ENCODE data around the gene TBC1D7.
"Not testable (repeated sequence)": the region's sequence is repeated elsewhere in the genome, so short reads cannot be mapped to it uniquely, and the experiment has no call there.

The TBC1D7 gene

DNA sequence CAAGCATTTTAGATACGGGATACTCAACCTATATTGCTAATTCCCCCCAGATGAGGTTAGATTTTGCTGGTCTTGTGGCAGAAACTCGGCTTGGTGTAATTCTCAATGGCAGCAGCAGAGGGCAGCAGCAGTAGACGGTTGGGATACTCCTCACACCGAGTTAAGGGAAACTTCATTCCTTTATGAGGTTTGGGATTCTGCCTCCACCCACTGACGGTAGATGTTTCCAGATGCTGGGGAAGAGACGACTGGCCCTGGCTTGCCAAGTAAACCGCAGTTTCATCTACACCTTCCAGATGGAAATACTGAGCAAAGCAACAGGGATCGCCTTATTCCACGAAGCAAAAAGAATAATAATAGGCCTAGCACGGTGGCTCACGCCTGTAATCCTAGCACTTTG is 8.2 kb upstream of the TBC1D7 start:
- peaks cover 2 to 8% (median 4%) of the 10 kb centered on the region in 11 experiments; a peak in 18 of 22 replicates for H3K9me3 ChIP-seq (replicated peaks in 1 of 11)
- H3K4me3 ChIP-seq = no peak overlapping the region
- no peaks in the 10 kb centered on the region for H3K36me3 ChIP-seq
- no peak overlapping the region for H3K9ac ChIP-seq
- H3K27me3 ChIP-seq = no peaks in the 10 kb centered on the region
- peak overlapping the region in 1 of 11 experiments; percentile 52; a peak in 1 of 22 replicates for H3K27ac ChIP-seq
- H3K4me1 ChIP-seq = peaks cover 12 to 36% (median 28%) of the 10 kb centered on the region in 10 experiments
- no peaks in the 10 kb centered on the region for H4K20me1 ChIP-seq
- TF ChIP-seq Cebpa-rat (IDR thresholded peaks at IDR 0.05) = no peak
- peak overlapping the region in 6 of 11 experiments; percentile 24 to 80 (median 63); a peak in 8 of 22 replicates for H3K4me2 ChIP-seq

GRCh38 chr6:13334953-13335352 is 6.6 kb upstream of the TBC1D7 start:
- Histone ChIP-seq H3K9me3 (replicated peaks in 1 of 11) (no peaks in the 10 kb centered on the region), H3K4me1 (peaks cover 12 to 30% (median 25%) of the 10 kb centered on the region in 10 experiments), H3K36me3 (no peaks in the 10 kb centered on the region), H3K27me3 (no peaks in the 10 kb centered on the region), H3K4me3 (no peak overlapping the region), H3K27ac (no peak overlapping the region), H3K4me2 (no peak overlapping the region), H4K20me1 (no peaks in the 10 kb centered on the region), H3K9ac (no peak overlapping the region)
- no peak for TF ChIP-seq Cebpa-rat (IDR thresholded peaks at IDR 0.05)

GRCh38 chr6:13332349-13332706 is 4.0 kb upstream of the TBC1D7 start:
- Histone ChIP-seq H3K4me1 (peaks cover 11 to 18% (median 16%) of the 10 kb centered on the region in 10 experiments), H4K20me1 (no peaks in the 10 kb centered on the region), H3K4me3 (no peak overlapping the region), H3K4me2 (no peak overlapping the region), H3K9me3 (replicated peaks in 1 of 11) (no peaks in the 10 kb centered on the region), H3K27me3 (no peaks in the 10 kb centered on the region), H3K36me3 (no peaks in the 10 kb centered on the region), H3K9ac (no peak overlapping the region), H3K27ac (no peak overlapping the region)
- TF ChIP-seq Cebpa-rat (IDR thresholded peaks at IDR 0.05) = no peak

DNA sequence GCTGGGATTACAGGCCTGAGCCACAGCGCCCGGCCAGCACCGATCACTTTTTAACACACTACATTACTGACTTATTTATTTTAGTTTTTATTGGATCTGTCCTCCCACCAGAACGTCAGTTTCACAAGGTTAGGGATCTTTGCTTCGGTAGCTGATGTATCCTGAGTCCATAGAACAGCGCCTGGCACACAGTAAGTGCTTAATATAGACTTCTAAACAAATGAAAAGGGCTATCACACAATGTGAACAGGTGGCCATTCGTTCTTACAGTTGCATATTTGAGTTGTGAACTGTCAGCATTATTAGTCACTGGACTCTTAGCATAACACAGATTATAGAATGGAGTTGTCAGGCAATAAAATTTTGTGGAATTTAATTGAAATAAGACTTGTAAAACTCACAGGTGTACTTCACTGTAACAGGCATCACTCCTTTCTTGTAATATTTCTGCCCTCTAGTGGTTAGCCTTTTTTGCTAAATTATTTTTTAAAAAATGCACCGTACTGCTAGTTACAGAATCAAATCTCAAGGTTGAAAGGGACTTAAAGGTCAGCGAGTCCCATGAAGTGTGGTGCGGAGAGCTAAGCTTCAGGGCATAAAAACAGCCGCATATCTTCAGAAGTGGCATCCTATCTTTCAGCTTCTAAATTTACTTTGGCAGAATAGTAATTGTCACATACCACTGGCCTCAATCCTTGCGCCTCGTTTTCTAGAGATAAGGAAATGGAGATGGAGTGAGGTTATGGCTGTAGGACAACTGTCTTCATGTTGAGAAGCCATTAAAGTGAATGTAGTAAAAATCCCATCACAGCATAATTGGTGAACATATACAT is 3.4 kb upstream of the TBC1D7 start:
- H3K9ac ChIP-seq = no peak overlapping the region
- H3K4me1 ChIP-seq = peaks cover 14 to 18% (median 16%) of the 10 kb centered on the region in 10 experiments
- no peaks in the 10 kb centered on the region for H4K20me1 ChIP-seq
- H3K27me3 ChIP-seq = no peaks in the 10 kb centered on the region
- no peak overlapping the region for H3K4me2 ChIP-seq
- no peak overlapping the region for H3K4me3 ChIP-seq
- H3K36me3 ChIP-seq = no peaks in the 10 kb centered on the region
- TF ChIP-seq Cebpa-rat (IDR thresholded peaks at IDR 0.05) = no peak
- H3K9me3 ChIP-seq (replicated peaks in 1 of 11) = no peaks in the 10 kb centered on the region
- H3K27ac ChIP-seq = no peak overlapping the region

GRCh38 chr6:13328875-13329183 is 492 bp upstream of the TBC1D7 start:
- peaks cover 17 to 27% (median 22%) of the 10 kb centered on the region in 11 experiments for H3K36me3 ChIP-seq
- H3K27ac ChIP-seq = peak overlapping the region; percentile 78 to 96 (median 90)
- peak overlapping the region; percentile 85 to 94 (median 89) for H3K9ac ChIP-seq
- H3K27me3 ChIP-seq = no peaks in the 10 kb centered on the region
- no peaks in the 10 kb centered on the region for H4K20me1 ChIP-seq
- H3K4me3 ChIP-seq = peak overlapping the region; percentile 68 to 96 (median 86)
- H3K4me1 ChIP-seq = peaks cover 22 to 47% (median 33%) of the 10 kb centered on the region in 10 experiments
- H3K9me3 ChIP-seq (replicated peaks in 1 of 11) = no peaks in the 10 kb centered on the region
- H3K4me2 ChIP-seq = peak overlapping the region; percentile 74 to 97 (median 88)
- TF ChIP-seq Cebpa-rat (IDR thresholded peaks at IDR 0.05) = no peak

GRCh38 chr6:13327691-13328075 is 654 bp downstream of the TBC1D7 start:
- Histone ChIP-seq H3K27ac (peak overlapping the region; percentile 78 to 96 (median 90); a peak in 21 of 22 replicates), H3K36me3 (peaks cover 28 to 38% (median 34%) of the 10 kb centered on the region in 11 experiments), H3K27me3 (no peaks in the 10 kb centered on the region), H3K9ac (peak overlapping the region; percentile 85 to 94 (median 89)), H4K20me1 (no peaks in the 10 kb centered on the region), H3K4me3 (peak overlapping the region; percentile 68 to 96 (median 86)), H3K4me1 (peaks cover 22 to 50% (median 33%) of the 10 kb centered on the region in 10 experiments), H3K4me2 (peak overlapping the region; percentile 70 to 97 (median 88)), H3K9me3 (replicated peaks in 1 of 11) (no peaks in the 10 kb centered on the region)
- TF ChIP-seq Cebpa-rat (IDR thresholded peaks at IDR 0.05) = no peak

GRCh38 chr6:13326031-13326586 is 2.2 kb downstream of the TBC1D7 start:
- peaks cover 22 to 50% (median 33%) of the 10 kb centered on the region in 10 experiments for H3K4me1 ChIP-seq
- H3K27me3 ChIP-seq; H3K9me3 ChIP-seq (replicated peaks in 1 of 11); H4K20me1 ChIP-seq: not testable (repeated sequence)
- H3K4me2 ChIP-seq = peak overlapping the region; percentile 41 to 97 (median 88); a peak in 19 of 22 replicates
- H3K4me3 ChIP-seq = peak overlapping the region in 3 of 10 experiments; percentile 68 to 92 (median 85); a peak in 3 of 20 replicates
- peaks cover 44 to 54% (median 48%) of the 10 kb centered on the region in 11 experiments for H3K36me3 ChIP-seq
- H3K9ac ChIP-seq = peak overlapping the region in 6 of 11 experiments; percentile 16 to 94 (median 86); a peak in 7 of 22 replicates
- peak overlapping the region in 1 of 11 experiments; percentile 90; a peak in 2 of 22 replicates for H3K27ac ChIP-seq

DNA sequence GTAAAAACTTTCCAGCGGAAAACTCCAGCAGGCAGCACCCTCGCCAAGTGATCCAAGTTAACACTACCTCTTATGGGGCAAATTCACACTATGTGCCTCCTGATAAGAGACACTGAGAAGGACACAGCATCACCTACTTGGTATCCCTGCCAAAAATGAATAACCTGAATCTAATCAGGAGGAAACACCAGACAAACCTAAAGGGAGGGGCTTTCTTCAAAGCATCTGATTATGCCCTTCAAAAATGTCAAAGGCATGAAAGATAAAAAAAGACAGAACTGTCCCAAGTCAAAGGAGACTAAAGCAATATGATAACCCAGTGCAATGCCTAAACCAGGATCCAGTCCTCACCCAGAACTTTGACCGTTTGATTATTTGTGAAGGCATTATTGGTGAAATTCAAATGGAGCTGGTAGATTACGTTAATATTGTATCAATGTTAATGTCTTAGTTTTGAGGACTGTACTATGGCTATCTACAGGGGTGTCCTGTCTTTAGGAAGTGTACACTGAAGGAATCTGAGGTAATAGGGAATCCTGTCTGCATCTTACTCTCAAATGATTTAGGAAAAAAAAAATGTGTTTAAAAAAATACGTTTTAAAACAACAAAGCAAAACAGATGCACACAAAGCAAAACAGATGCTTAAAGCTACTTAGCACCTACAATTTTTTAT is 8.3 kb downstream of the TBC1D7 start:
- no peak for TF ChIP-seq Cebpa-rat (IDR thresholded peaks at IDR 0.05)
- H3K27me3 ChIP-seq = no peaks in the 10 kb centered on the region
- no peak overlapping the region for H3K4me2 ChIP-seq
- H3K4me1 ChIP-seq = peaks cover 0 to 14% (median 1%) of the 10 kb centered on the region in 10 experiments; a peak in 6 of 20 replicates
- no peak overlapping the region for H3K27ac ChIP-seq
- H3K4me3 ChIP-seq = no peak overlapping the region
- H3K36me3 ChIP-seq = peaks cover 97 to 100% (median 100%) of the 10 kb centered on the region in 11 experiments
- no peaks in the 10 kb centered on the region for H4K20me1 ChIP-seq
- H3K9ac ChIP-seq = no peak overlapping the region
- no peaks in the 10 kb centered on the region for H3K9me3 ChIP-seq (replicated peaks in 1 of 11)

DNA sequence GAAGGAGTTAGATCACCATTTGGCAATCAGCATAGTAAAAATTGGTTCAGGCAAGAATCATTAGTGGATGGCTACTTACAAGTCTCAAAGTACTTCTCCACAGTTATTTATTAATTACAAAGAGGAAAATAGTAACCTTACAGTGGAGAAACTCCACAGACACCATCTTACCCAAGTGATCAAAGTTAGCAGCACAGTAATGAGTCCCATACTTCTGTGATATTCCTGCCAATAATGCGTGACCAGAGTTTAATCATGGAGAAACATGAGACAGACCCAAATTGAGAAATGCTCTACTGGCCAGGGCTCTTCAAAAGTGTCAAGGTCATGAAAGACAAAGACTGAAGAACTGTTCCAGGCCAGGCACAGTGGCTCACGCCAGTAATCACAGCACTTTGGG is 9.5 kb downstream of the TBC1D7 start:
- peaks cover 0 to 2% (median 0%) of the 10 kb centered on the region in 10 experiments; a peak in 1 of 20 replicates for H3K4me1 ChIP-seq
- H3K27me3 ChIP-seq = no peaks in the 10 kb centered on the region
- no peak overlapping the region for H3K27ac ChIP-seq
- TF ChIP-seq Cebpa-rat (IDR thresholded peaks at IDR 0.05) = no peak
- H3K4me3 ChIP-seq = no peak overlapping the region
- H3K9ac ChIP-seq = no peak overlapping the region
- H4K20me1 ChIP-seq = no peaks in the 10 kb centered on the region
- no peak overlapping the region for H3K4me2 ChIP-seq
- no peaks in the 10 kb centered on the region for H3K9me3 ChIP-seq (replicated peaks in 1 of 11)
- H3K36me3 ChIP-seq = peaks cover 95 to 100% (median 99%) of the 10 kb centered on the region in 11 experiments
